Posterior vena cava (tissue), 2 donors: ENCODE data around the gene AHSG. TPM values are rescaled to one million over a fixed set of nuclear protein-coding genes. Genes with fewer than 3 reads are reported as not detected.

Source experiments
- DNase-seq: peaks from one replicate; pipeline ENCODE4 v3.0.0-alpha.2; 2020; ENCODE audit warnings: low spot score
- intact Hi-C, 2 donors: fragments of 100-400 bp; cut with DNase I; formaldehyde crosslinking; loops; one replicate each; pipeline versions ENCODE4 v1.14.1 to v1.14.2; 2022 to 2023
- total RNA-seq, 2 donors: library from RNA; stranded (reverse); fragmentation: NEBNext Ultra II Directional; extraction: Animal tissue kit (Norgen Biotek cat#: 25700); gene quantifications; one replicate each; pipeline ENCODE4 v1.2.1, GENCODE V29; 2021
- donor health status: DM: yes; HTN: yes; CAD: no.
- donor health status: DM: yes; HTN: yes; CAD: no.

The AHSG gene
- total RNA-seq, 2 donors from 2014 or later = not detected

DNA sequence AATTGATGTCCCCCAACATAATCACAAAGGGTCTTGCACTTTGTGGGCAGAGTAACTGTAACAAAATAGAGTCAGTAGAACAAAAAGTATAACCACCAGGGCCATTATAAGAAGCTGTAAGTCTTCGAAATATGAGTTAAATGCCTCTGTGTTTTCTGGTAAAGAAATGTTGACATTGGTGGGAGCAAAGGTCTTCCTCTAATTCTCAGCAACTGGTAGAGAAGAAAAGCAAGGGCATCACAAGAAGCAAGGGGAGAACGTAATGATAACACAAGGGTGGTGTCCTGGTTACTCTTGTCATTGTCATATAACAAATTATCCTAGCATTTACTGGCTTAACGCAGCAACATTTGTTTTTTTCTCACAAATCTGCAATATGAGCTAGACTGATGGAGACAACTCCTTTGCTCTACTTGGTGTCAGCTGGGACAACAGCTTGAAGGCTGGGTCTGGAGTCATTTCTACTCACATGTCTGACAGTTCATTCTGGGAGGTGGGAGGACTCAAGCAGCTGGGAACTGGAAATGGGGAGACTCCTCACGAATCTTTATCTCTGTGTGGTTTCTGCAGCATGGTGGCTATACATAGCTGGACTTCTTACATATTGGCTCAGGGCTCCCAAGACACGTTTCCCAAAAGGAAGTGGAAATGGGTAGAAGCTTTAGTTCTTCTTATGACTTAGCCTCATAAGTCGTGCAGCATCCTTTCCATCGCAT lies 22.1 kb upstream of the AHSG start:
- intact Hi-C loops = no loop called here
- DNase-seq = no peak

DNA sequence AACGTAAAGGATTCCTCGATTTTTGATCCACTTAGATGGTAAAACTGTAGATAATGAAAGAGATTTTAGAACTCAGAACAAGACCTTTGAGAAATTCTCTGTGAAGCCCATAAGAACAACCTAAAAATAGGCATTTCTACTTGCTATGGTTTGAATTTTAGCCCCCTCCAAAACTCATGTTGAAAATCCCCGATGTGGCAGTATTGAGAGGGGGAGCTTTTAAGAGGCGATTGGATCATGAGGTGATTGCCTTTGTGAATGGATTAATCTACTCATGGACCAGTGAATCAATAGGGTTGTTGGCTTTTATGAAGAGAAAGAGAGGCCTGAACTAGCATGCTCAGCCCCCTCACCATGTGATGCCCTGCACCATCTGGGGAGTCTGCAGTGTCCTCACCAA lies 20.2 kb upstream of the AHSG start:
- no peak for DNase-seq
- intact Hi-C loops = no loop called here

DNA sequence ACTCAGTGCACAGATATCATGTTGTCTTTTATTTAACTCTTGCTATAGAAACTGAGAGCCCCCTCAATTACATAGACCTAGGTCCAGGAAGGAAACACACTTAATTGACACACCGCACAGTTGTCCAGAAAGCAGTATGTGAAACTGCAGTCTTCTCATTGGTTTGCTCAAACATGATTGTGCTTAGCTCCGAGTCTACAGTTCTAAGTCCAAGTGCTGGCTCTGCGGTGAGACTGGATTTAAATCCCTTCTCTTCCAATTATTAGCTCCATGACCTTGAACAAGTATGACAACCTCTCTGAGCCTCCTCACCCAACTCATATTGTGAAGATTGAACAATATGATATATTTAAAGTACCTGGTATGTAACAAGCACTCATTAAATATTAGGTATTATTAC lies 19.0 kb upstream of the AHSG start:
- DNase-seq = no peak
- intact Hi-C loops = no loop called here

DNA sequence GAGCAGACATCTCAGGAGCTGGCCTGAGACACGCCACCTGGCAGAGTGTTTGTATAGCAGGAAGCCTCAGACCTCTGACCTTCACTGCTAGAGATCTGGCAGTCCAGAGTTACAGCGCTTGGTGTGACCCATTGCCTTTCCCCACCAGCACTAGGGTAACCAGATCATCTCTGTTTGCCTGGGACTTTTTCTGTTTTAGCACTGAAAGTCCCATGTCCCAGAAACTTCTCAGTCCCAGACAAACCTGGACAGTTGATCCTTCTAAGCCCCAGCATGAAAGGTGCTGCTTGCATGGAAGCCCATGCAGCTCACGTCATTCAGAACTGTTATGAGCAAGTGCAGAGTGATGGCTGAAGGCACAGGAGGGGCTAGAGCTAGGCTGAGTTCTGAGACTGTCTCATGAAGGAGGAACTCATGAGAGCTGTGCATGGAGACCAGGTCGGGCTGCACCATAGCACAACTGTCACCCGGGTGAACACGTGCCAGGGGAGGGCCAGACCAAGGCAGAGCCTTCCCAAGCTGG lies 18.2 kb upstream of the AHSG start:
- intact Hi-C loops = no loop called here
- DNase-seq = no peak

DNA sequence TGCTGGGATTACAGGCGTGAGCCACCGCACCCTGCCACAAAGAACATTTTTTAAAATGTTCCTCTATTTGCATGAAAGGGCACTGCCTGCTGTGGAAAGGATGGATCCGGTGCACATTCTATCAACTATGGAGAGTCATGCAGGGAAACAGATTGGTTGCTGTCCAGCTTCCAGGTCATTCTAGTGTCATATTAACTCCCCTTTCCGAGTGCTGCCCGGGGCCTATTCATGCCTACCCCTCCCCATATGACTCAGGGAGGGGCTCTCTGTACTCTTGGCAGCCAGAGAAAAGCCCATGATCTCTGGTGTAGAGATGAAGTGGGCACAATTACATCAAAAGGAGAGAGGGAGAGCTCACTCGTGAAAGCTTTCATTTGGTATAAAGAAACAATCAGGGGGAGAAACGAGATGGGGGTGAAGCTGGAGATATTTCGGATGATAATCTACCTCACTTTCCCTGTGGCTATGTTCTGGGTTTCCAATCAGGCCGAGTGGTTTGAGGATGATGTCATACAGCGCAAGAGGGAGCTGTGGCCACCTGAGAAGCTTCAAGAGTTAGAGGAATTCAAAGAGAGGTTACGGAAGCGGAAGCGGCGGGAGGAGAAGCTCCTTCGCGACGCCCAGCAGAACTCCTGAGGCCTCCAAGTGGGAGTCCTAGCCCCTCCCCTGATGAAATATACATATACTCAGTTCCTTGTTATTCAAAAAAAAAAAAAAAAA lies 16.1 kb upstream of the AHSG start:
- intact Hi-C loops = no loop called here
- no peak for DNase-seq

DNA sequence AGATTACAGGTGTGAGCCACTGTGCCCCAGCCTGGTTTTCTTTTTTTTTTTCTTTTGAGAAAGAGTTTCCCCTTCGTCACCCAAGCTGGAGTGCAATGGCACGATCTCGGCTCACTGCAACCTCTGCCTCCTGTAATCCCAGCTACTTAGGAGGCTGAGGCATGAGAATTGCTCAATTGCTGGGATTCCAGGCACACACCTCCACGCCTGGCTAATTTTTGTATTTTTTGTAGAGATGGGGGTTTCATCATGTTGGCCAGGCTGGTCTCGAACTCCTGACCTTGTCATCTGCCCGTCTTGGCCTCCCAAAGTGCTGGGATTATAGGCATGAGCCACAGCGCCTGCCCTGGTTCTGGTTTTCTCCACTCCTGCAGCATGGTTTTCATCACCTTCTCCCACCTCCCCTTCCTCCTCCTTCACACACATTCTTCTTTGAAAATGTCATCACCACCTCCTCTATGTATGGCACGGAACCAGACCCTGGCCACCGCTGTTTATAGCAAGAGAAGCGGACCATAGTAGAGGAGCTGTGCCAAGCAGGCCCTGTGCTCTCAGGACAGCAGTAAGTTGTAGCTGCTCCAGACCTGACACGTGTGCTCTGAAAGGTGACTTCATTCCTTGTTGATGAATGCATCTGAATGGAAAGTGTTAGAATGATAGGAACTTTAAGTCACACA lies 14.6 kb upstream of the AHSG start:
- DNase-seq = no peak
- intact Hi-C loops = no loop called here

DNA sequence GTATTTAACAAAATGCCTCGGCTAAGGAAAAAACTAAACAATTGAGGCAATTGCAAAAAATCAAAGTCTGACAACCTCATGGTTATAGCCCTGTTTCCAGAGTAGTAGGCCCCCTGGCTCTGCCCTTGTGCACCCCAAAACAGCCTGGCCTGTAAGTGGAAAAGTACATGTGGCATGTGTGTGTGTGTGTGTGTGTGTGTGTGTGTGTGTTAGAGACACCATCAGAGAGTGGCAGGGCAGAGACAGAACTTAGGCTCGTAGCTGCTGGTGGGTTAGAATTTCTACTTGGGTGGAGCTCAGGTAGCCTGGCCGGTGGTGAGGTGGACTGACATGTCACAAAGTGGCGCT lies 14.1 kb upstream of the AHSG start:
- no peak for DNase-seq
- intact Hi-C loops = no loop called here

DNA sequence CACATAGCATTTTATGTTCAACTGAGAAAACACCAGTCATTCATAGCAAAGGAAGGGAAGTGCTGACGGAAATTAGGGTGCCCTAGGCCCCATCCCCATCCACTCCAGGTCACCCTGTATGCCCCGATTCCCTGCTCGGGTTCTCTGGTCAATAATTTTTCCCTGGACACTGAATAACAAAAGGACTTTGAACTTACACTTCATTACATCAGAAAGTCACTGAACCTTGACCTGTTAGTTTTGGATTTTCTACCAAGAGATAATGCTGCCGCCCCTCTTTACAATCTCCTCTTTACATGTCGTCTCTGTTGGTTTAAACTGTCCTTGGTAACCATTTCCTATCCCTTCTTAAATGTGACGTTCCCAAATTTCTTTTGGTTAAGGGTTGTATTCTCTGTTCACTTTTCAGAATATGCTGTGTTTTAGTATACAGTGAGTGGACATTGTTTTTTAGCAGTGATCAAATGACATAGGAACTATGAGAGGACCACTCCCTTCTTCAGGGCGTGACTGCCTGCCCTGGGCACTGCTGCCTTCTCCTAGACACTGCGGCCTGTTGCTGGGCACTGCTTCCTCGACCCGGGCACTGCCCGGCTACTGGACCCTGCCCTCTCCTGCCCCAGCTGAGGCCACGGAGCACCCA lies 13.6 kb upstream of the AHSG start:
- intact Hi-C loops = no loop called here
- DNase-seq = no peak

DNA sequence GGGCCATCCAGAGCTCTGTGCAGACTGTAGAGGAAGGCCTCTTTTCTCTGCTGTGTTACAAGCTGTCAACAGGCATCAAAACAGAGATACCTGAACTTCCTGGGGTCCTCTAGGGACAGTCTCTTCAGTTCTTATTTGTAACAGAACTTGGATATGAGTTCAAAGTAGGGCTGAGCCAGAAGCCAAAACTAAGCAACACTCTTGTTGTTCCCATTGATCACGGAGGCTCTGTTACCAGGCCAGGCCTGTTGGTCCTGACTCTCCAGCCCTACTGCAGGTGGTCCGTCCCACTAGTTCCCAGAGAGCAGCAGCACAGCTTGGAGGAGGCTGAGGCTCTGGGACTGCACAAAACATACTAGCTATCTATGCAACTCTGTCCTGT lies 13.1 kb upstream of the AHSG start:
- DNase-seq = no peak

DNA sequence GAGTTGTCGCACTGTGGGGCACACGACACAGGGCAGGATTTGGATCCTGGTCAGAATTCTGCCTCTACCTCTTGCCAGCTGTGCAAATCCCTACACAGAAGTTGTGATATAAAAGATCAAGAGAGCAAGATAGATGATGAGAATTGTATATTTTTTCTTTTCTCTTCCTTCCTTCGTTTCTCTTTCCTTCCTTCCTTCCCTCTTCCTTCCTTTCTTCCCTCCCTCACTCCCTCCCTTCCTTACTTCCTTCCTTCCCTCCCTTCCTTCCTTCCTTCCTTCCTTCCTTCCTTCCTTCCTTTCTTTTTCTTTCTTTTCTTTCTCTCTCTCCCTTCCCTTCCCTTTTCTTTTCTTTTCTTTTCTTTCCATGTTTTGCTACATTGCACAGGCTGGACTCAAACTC lies 12.0 kb upstream of the AHSG start:
- DNase-seq = no peak
- intact Hi-C loops = no loop called here

More for the DNA sequence above, 13.1 kb upstream of the AHSG start:
- intact Hi-C loops = no loop called here

DNA sequence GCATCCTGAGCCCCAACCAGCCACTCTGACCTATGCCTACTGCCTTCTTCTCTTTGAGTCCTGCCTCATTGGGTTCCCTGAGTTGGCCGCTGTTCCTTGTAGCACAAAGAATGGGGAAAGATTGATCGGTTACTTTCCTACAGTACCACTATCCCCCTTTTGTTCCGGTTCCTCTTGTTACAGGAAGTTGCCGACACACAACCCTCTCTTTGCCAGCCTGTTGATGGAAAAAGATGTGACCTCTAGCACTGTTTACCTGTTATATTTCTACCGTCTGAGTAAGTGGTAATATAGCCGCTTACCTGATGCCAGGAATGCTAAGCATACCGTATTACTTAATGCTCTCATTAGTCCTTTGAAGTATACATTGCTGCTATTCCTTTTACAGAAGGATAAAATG lies 9.7 kb upstream of the AHSG start:
- intact Hi-C loops = no loop called here

DNA sequence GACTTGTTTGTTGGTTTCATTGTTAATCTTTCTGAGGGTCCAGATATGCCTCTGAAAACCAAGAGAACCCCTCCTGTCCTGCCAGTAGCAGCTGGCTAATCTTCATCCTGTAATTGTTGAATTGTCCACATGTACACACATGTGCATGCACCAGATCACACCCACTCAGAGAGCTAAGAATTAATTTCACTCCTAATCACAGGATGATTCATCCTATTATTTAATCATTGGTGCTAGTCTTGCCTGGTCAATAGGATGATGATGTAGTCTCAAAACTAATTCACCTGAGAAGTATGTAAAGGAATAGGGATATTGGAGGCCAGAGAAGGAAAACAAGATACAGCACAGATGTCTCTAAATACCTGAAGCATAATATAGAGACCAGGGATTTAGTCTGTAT lies 7.8 kb upstream of the AHSG start:
- DNase-seq = no peak
- intact Hi-C loops = no loop called here

More for the DNA sequence above, 9.7 kb upstream of the AHSG start:
- DNase-seq = no peak

DNA sequence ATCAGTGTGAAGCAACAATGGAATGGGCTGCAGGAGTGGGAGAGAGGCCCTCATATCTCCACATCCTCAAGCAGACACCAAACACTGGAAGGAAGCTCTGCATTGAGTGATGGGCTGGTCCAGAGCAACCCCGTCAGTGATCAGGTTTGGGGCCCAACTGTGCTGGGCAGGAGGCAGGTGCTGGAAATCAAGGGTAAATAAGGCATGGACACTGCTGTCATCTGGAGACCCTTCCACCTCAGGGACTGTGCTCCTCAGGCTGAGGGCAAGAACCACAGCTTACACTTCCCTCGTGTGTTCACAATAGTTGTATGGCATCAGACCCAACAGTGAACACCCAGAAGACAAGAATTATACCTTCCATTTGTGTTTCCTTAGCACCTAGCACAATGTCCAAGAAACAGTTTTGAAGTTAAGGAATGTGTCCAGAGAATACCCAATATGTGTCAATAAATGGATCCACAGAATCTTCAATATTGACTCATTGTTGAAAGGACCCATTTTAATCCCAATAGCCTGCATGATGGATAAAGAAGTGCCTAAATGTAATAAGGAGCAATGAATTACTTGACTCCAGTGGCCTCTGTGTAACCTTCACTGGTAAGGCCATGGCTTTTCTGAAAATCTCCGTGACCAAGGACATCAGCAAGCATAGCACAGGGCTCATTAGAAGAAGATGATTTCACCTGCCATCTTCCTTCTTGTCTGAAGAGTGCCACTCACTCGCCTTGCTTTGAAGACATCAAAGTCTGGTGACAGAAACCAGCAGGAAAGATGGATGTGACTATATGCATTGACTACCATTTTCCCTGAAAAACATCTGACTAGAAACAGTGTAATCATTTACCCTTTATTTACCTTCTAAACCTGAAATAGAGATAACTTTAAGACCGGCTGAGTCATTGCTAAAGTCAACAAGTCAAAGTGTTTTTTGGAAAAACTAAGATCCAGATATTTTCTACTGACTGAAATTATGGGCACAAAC lies 7.0 kb upstream of the AHSG start:
- intact Hi-C loops = no loop called here

DNA sequence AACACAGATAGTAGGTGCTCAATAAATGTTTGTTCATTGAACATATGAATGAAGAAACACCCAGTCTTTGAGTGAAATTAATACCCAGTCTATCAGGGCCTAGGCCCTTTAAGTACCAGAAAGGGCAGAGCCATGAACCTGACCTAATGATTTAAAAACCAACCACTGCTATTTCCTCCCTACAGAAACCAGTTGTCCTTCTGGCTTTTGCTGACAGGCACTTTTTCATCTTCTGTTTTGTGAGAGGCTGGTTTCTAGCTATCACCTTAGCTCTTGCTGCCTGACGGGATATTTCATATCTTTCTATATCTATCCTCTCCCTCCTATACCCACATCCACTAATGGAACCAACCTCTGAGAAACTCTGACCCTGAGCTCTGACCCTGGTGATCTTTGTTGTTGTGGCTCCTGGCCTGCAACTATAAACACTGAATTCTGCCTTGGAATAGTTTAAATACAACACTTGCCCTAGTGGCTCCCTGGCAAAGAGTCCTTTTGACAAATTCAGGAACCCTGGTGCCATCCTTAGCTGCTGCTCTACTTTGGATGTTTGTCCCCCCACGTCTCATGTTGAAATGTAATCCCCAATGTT lies 4.1 kb upstream of the AHSG start:
- intact Hi-C loops = no loop called here
- no peak for DNase-seq

More for the DNA sequence above, 7.0 kb upstream of the AHSG start:
- no peak for DNase-seq

DNA sequence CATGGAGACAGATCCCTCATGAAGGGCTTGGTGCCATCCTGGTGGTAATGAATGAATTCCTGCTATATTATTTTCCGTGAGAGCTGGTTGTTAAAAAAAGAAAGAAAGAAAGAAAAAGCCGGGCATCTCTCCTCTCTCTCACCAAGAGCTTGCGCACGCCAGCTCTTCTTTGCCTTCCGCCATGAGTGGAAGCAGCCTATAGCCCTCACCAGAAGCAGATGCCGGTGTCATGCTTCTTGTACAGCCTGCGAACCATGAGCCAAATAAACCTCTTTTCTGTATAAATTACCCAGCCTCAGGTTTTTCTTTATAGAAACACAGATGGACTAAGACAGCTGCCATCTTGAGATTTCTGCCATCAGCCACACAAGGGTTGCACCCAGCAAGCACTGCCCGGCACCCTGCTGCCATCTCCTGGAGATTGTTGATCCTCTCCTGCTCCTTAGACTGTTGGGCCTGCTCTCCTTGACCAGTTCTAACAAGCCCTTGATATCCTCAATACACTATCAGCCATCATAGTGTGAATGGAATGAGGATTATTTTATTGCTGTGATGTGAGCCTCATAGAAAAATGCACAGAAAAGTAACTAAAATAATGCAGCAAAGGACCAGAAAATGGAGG lies 3.5 kb upstream of the AHSG start:
- no peak for DNase-seq
- intact Hi-C loops = no loop called here

DNA sequence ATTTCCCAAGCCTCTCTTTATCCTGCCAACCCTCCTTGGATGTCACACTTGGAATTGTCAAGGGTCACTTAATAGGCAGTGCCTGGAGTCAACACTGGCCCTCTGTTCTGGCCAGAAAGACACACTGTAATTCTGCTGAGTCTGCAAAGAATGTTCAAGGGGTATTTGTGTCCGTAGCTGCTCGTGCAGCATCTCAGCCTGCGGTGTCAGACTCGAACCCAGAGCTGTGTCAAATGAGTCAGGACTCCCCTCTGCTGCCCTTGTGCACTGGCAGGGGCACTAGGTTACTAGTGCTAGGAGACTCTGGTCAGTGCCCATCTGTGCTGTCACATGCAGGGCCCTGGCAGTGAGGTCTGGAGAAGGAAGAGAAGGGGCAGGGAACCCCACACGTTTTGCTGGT lies 795 bp upstream of the AHSG start:
- no peak for DNase-seq
- intact Hi-C loops = loop anchor here in 1 of 2 donors (10.0 kb wide), 1 partner anchor 213 kb away; no protein-coding TSS in a partner anchor

DNA sequence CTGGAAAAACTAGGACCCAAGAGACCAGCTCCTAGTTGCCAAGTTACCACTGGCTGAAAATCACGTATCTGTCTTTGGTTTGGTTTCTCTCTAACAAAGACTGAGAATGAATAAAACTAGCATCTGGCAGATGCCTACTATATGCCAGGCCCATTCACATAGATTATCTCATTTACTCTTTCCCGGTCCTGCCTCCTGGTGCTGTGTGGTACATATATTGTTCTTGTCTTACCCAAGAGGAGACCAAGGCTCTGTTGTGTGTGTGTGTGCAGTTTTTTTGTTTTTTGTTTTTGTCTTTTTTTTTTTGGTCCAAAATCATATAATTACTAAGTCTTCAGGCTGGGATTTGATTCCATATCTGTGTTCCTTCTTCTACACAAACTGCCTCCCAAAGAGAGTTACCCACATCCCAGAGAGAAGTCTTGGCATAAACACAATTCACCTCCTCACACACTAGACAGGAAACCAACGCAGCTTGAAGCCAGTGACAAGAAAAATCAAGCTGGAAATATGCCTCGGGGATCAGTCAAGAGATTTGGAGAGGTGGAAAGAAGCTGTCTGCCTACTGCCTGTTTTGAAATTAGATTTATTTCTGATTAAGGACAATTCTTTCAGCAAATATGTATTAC lies 891 bp downstream of the AHSG start:
- intact Hi-C loops = loop anchor here in 1 of 2 donors (10.0 kb wide), 1 partner anchor 211 kb away; no protein-coding TSS in a partner anchor
- no peak for DNase-seq

DNA sequence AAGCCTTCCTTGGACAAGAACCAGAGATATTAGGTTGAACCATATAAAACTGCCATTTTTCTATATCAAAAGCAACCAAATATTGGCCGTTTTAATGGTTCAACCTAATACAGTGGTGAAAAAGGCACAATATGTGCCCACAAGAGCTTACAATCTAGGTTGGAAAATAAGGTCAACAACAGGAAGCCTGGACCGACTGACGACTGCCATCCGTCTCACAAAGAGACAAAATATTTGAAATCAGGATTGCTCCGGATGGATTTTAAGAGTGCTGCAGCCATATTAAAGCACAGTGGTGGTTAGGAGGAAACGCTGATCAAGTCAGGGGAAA lies 1.4 kb downstream of the AHSG start:
- DNase-seq = no peak
- intact Hi-C loops = loop anchor here in 1 of 2 donors (10.0 kb wide), 1 partner anchor 211 kb away; no protein-coding TSS in a partner anchor
